Left lung (tissue), 10 donors: ENCODE data around the gene SOAT2. TPM values are rescaled to one million over a fixed set of nuclear protein-coding genes. Genes with fewer than 3 reads are reported as not detected.
"Not testable (repeated sequence)": the region's sequence is repeated elsewhere in the genome, so short reads cannot be mapped to it uniquely, and the experiment has no call there.

Experiments used
- ATAC-seq: fragments of 200-7000 bp; cut with Tn5 transposase; one replicate; pipeline ENCODE4 v1.9.1; 2020; ENCODE audit warnings: moderate library complexity
- DNase-seq, 4 donors: peaks; one replicate each; pipeline ENCODE4 v3.0.0-alpha.2; 2013 to 2020
- H3K27ac ChIP-seq, 2 donors: fragments of 200-600 bp; sonication (generic) in 1 of 2; one replicate each; pipeline versions ENCODE4 v1.5.0 to v1.8.0; 2020 to 2021
- H3K27me3 ChIP-seq, 2 donors: fragments of 200-600 bp; sonication (generic) in 1 of 2; one replicate each; pipeline versions ENCODE4 v1.5.0 to v1.8.0; 2020 to 2021
- H3K36me3 ChIP-seq, 2 donors: fragments of 200-600 bp; sonication (generic) in 1 of 2; one replicate each; pipeline versions ENCODE4 v1.5.0 to v1.8.0; 2020 to 2021
- H3K4me1 ChIP-seq, 2 donors: fragments of 200-600 bp; one replicate each; pipeline ENCODE4 v1.8.0; 2021
- H3K4me3 ChIP-seq, 2 donors: fragments of 200-600 bp; sonication (generic) in 1 of 2; one replicate each; pipeline versions ENCODE4 v1.5.0 to v1.8.0; 2020 to 2021; ENCODE audit warnings: mild to moderate bottlenecking in 1 of 2
- H3K9me3 ChIP-seq, 2 donors: fragments of 200-600 bp; sonication (generic) in 1 of 2; one replicate each; pipeline versions ENCODE4 v1.5.0 to v1.8.0; 2020 to 2021
- intact Hi-C, 2 donors: fragments of 100-400 bp; cut with DNase I; formaldehyde crosslinking; loops; one replicate each; pipeline versions ENCODE4 v1.11.2 to v1.14.2; 2022
- polyA plus RNA-seq, 6 donors: library from polyadenylated mRNA; unstranded; fragments of 120-200 nt; gene quantifications; one replicate each; pipeline ENCODE4 v1.2.1, GENCODE V29; 2013; ENCODE audit not compliant: insufficient read length in 6 of 6
- total RNA-seq, 2 donors: library from RNA; stranded (reverse); fragmentation: NEBNext Ultra II Directional; extraction: Animal tissue kit (Norgen Biotek cat#: 25700); gene quantifications; one replicate each; pipeline ENCODE4 v1.2.1, GENCODE V29; 2021
- TF ChIP-seq, protein P1 (sequence below), 2 donors: fragments of 200-600 bp; sonication (generic) in 1 of 2; IDR thresholded peaks; one replicate each; pipeline versions ENCODE4 v1.5.0 to v1.8.0; 2021; ENCODE audit warnings: antibody characterized with exemption in 2 of 2
- donor health status: DM: no; HTN: yes; CAD: no.
- donor health status: DM: no; HTN: no; CAD: no.

Gene SOAT2
- total and polyA plus RNA-seq, 8 donors, result 0.13 to 0.42 (median 0.19) TPM; not detected in 2

DNA sequence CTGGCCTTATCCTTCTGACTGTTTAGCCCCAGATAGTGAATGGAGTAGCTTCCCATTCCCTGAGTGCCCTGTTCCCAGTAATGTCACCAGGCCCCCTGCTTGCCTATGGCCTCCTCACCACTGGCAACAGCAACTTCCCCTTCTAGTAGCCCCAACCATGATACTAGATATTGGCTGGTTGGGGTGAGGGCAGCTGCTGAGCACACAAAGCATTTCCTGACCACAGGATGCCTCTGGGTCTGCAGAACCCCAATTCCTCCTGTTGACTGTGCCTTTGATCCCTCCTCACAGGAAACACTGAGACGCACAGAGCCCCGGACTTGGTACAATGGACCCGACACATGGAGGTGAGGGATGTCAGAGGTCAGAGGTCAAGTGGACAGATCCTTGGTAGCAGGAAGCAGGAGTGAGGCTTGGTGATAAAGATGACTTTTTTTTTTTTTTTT lies 597 bp downstream of the SOAT2 start:
- Histone ChIP-seq H3K27me3 (peaks cover 0 to 4% of the 10 kb centered on the region in 2 donors), H3K9me3 (no peaks in the 10 kb centered on the region), H3K4me3 (no peak overlapping the region), H3K27ac (no peak overlapping the region), H3K36me3 (no peaks in the 10 kb centered on the region), H3K4me1 (peaks cover 6 to 30% of the 10 kb centered on the region in 2 donors)
- intact Hi-C loops, result no loop called here
- DNase-seq (no peak), ATAC-seq (peak; percentile 4)
- TF ChIP-seq, protein P1, sequence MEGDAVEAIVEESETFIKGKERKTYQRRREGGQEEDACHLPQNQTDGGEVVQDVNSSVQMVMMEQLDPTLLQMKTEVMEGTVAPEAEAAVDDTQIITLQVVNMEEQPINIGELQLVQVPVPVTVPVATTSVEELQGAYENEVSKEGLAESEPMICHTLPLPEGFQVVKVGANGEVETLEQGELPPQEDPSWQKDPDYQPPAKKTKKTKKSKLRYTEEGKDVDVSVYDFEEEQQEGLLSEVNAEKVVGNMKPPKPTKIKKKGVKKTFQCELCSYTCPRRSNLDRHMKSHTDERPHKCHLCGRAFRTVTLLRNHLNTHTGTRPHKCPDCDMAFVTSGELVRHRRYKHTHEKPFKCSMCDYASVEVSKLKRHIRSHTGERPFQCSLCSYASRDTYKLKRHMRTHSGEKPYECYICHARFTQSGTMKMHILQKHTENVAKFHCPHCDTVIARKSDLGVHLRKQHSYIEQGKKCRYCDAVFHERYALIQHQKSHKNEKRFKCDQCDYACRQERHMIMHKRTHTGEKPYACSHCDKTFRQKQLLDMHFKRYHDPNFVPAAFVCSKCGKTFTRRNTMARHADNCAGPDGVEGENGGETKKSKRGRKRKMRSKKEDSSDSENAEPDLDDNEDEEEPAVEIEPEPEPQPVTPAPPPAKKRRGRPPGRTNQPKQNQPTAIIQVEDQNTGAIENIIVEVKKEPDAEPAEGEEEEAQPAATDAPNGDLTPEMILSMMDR (IDR thresholded peaks at IDR 0.05), result no peak

DNA sequence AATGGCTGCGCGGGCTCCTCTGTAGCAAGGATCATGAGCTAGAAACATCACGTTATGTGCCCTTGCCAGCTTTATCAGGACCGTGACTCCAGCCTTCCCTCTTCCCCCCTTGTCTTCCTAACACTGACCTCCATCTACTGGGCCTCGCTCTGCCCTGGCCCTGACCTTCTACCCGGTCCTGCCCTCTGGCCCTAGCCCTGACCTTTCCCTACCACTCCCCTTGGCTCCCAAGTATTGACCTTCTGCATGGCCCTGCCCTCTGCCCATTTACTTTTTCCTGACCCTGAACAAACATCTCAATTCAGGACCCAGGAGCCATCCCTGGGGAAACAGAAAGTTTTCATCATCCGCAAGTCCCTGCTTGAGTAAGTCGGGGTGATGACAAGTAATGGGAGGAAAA lies 2.0 kb downstream of the SOAT2 start:
- no peak for DNase-seq
- Histone ChIP-seq H3K4me1 (peaks cover 0 to 23% of the 10 kb centered on the region in 2 donors), H3K4me3 (no peak overlapping the region), H3K36me3 (no peaks in the 10 kb centered on the region), H3K9me3 (no peaks in the 10 kb centered on the region), H3K27me3 (no peaks in the 10 kb centered on the region), H3K27ac (no peak overlapping the region)
- no peak for ATAC-seq
- TF ChIP-seq, protein P1 (IDR thresholded peaks at IDR 0.05), result no peak
- intact Hi-C loops, result no loop called here

DNA sequence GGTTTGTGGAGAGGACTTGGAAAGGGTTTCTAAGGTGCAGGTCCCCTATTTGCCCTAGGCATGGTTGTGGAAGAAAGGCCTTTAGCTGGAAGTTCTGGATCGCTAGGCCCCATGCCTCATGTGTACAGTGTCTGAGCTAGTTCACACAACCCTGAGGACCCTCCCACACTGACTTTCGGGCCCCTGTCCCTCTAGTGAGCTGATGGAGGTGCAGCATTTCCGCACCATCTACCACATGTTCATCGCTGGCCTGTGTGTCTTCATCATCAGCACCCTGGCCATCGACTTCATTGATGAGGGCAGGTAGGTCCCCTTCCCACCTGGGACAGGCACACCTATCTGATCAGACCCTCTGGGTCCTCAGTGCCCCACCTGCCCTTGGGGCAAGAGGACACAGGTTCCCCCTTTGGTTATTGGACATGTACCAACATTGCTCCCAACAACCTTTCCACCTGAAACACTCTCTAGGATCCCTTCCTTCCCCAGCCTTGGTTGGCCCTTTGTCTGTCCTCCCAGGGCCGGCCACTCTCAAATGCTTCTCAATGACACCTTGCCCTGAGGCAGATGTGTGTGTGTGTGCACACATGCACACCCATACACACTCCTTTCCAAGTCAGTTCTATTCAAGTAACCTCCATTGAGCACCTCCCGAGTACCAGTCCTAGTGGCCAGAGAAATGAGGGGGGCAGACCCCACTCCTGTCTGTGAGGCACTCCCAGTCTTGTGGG lies 2.6 kb downstream of the SOAT2 start:
- Histone ChIP-seq H3K27ac (no peak overlapping the region), H3K4me3 (no peak overlapping the region), H3K27me3 (no peaks in the 10 kb centered on the region), H3K4me1 (peaks cover 0 to 23% of the 10 kb centered on the region in 2 donors), H3K36me3 (no peaks in the 10 kb centered on the region), H3K9me3 (no peaks in the 10 kb centered on the region)
- DNase-seq, result no peak
- intact Hi-C loops, result no loop called here
- ATAC-seq, result no peak
- TF ChIP-seq, protein P1 (IDR thresholded peaks at IDR 0.05), result no peak

DNA sequence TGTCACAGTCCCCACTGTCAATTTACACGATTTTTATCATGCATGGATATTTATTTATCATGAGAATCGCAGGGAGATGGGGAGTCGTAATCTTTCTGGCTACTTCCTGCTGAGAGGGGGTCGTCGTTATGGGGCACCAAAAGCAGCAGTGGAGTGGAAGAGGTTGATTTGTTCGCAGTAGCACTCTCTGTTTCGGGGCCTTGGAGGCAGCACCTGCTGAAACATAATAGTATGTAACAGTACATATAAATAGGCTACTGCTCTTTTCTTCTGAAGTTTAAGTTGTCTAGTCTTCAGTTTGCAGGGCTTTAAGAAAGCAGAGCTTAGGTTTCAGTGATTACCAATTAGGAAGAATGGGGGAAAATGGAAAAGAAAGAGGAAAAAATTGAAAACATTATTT lies 3.8 kb downstream of the SOAT2 start:
- TF ChIP-seq, protein P1 (IDR thresholded peaks at IDR 0.05), result no peak
- Histone ChIP-seq H3K27ac (no peak overlapping the region), H3K4me3 (no peak overlapping the region), H3K4me1 (peaks cover 0 to 19% of the 10 kb centered on the region in 2 donors), H3K9me3 (no peaks in the 10 kb centered on the region), H3K36me3 (no peaks in the 10 kb centered on the region), H3K27me3 (no peaks in the 10 kb centered on the region)
- intact Hi-C loops, result no loop called here
- no peak for ATAC-seq
- DNase-seq, result no peak

DNA sequence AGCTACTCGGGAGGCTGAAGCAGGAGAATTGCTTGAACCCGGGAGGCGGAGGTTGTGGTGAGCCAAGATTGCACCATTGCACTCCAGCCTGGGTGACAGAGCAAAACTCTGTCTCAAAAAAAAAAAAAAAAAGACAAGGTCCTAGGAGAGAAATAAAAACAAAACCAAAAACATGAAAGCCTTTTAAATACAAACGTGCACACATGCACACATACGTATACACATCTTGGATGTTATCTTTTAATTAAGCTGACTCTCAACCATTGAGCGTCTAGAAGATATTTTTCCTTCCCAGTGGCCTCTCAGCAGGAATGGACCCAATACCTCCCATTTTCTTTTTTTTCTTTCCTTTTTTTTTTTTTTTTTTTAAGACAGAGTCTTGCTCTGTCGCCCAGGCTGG lies 9.1 kb downstream of the SOAT2 start:
- H3K4me1 ChIP-seq, H3K4me3 ChIP-seq, H3K36me3 ChIP-seq, H3K27ac ChIP-seq, H3K9me3 ChIP-seq, H3K27me3 ChIP-seq, DNase-seq, ATAC-seq, intact Hi-C loops: not testable (repeated sequence)
